Hepatocyte (in vitro differentiated cells): Measurements from ENCODE around the gene KRTAP2-4.

Source experiments
- CTCF ChIP-seq: fragments of 200-600 bp; sonication (generic); IDR thresholded peaks from 2 replicates; pipeline ENCODE4 v1.5.1; 2016; ENCODE audit warnings: antibody characterized with exemption, mild to moderate bottlenecking; ENCODE audit not compliant: poor library complexity
- EZH2phosphoT487 ChIP-seq: fragments of 200-600 bp; sonication (generic); IDR thresholded peaks from one replicate; pipeline ENCODE4 v1.6.1; 2018; ENCODE audit warnings: antibody characterized with exemption, mild to moderate bottlenecking, low read depth, moderate library complexity; ENCODE audit not compliant: unreplicated experiment, severe bottlenecking

DNA sequence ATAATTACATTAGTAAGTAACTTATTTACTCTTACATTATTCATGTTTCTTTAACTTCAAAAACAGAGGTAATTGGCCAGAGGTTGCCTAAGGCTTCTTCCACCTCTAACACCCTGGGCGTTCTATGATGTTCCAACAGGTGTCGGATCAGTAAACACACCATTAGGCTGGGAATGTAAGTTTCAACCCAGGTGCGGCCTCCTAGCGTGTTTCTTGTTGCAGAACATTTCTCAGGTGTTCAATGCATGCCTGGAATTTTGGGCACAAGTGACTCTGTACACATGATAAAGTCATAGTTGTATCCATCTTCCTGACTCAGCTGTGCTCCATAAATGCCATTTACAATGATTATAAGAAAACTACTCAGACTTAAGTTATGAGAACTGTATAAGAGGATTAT is 11.7 kb downstream of the KRTAP2-4 start:
- TF ChIP-seq EZH2phosphoT487 (no peak), CTCF (no peak)
